Liver (tissue), 9 donors: ENCODE results near the gene ATAD1. TPM values are rescaled to one million over a fixed set of nuclear protein-coding genes. Genes with fewer than 3 reads are reported as not detected.
"Not testable (repeated sequence)": the region's sequence is repeated elsewhere in the genome, so short reads cannot be mapped to it uniquely, and the experiment has no call there.

Source experiments
- DNase-seq: peaks from one replicate; pipeline ENCODE4 v3.0.0-alpha.2; 2017; ENCODE audit warnings: low spot score
- H3K27ac ChIP-seq, 2 donors: one replicate each; pipeline ENCODE4 v1.7.0; 2013; ENCODE audit warnings: inconsistent platforms in 2 of 2, low read length in 2 of 2, control low read depth in 1 of 2, low read depth in 1 of 2, mild to moderate bottlenecking in 1 of 2
- H3K27me3 ChIP-seq, 4 donors: one replicate each; pipeline versions ENCODE4 v1.6.1 to v1.7.0; 2013; ENCODE audit warnings: low read length in 3 of 4, inconsistent platforms in 1 of 4, mild to moderate bottlenecking in 1 of 4, moderate library complexity in 1 of 4; ENCODE audit not compliant: control insufficient read depth in 4 of 4, insufficient read depth in 4 of 4
- H3K36me3 ChIP-seq, 4 donors: one replicate each; pipeline versions ENCODE4 v1.6.1 to v1.7.0; 2013; ENCODE audit warnings: low read length in 3 of 4, mild to moderate bottlenecking in 3 of 4, low read depth in 1 of 4, moderate library complexity in 1 of 4; ENCODE audit not compliant: control insufficient read depth in 4 of 4, insufficient read depth in 3 of 4
- H3K4me1 ChIP-seq, 4 donors: one replicate each; pipeline versions ENCODE4 v1.6.1 to v1.7.0; 2013; ENCODE audit warnings: low read length in 3 of 4, mild to moderate bottlenecking in 3 of 4, moderate library complexity in 1 of 4; ENCODE audit not compliant: control insufficient read depth in 4 of 4, insufficient read depth in 4 of 4
- H3K4me3 ChIP-seq, 3 donors: one replicate each; pipeline versions ENCODE4 v1.6.1 to v1.7.0; 2013; ENCODE audit warnings: low read length in 3 of 3, control low read depth in 1 of 3, low read depth in 1 of 3, mild to moderate bottlenecking in 1 of 3
- H3K9ac ChIP-seq, 2 donors: one replicate each; pipeline ENCODE4 v1.7.0; 2013; ENCODE audit warnings: low read length in 2 of 2, mild to moderate bottlenecking in 2 of 2, moderate library complexity in 2 of 2, control low read depth in 1 of 2, low read depth in 1 of 2
- H3K9me3 ChIP-seq, 4 donors: one replicate each; pipeline versions ENCODE4 v1.6.1 to v1.7.0; 2013; ENCODE audit warnings: low read length in 3 of 4; ENCODE audit not compliant: control insufficient read depth in 4 of 4
- ATF3 ChIP-seq: IDR thresholded peaks from 2 replicates; pipeline ENCODE4 v1.6.1; 2016; ENCODE audit warnings: antibody characterized with exemption
- CTCF ChIP-seq: fragments of 150-350 bp; IDR thresholded peaks from 2 replicates; pipeline ENCODE4 v1.5.1; 2017; ENCODE audit warnings: improper control_type of control experiment, low read depth, low read length; ENCODE audit not compliant: missing input control
- EGR1 ChIP-seq, 2 donors: IDR thresholded peaks; 2 replicates each; pipeline ENCODE4 v1.6.1; 2016 to 2018; ENCODE audit warnings: antibody characterized with exemption in 2 of 2, low read depth in 2 of 2
- FOXA1 ChIP-seq: IDR thresholded peaks from 2 replicates; pipeline ENCODE4 v1.6.1; 2016; ENCODE audit warnings: antibody characterized with exemption
- FOXA2 ChIP-seq: IDR thresholded peaks from 2 replicates; pipeline ENCODE4 v1.6.1; 2016; ENCODE audit warnings: antibody characterized with exemption
- GABPA ChIP-seq, 2 donors: IDR thresholded peaks in 1 of 2; conservative IDR thresholded peaks in 1 of 2; 2 replicates each; pipeline ENCODE4 v1.6.1; 2016; ENCODE audit warnings: antibody characterized with exemption in 2 of 2, mild to moderate bottlenecking in 1 of 2, moderate library complexity in 1 of 2
- HNF4A ChIP-seq, 2 donors: conservative IDR thresholded peaks; 2 replicates each; pipeline ENCODE4 v1.6.1; 2016; ENCODE audit warnings: antibody characterized with exemption in 2 of 2, mild to moderate bottlenecking in 2 of 2
- HNF4G ChIP-seq: IDR thresholded peaks from 2 replicates; pipeline ENCODE4 v1.6.1; 2016; ENCODE audit warnings: antibody characterized with exemption
- JUND ChIP-seq, 2 donors: IDR thresholded peaks; 2 replicates each; pipeline ENCODE4 v1.6.1; 2016; ENCODE audit warnings: antibody characterized with exemption in 2 of 2
- NR2F2 ChIP-seq: IDR thresholded peaks from 2 replicates; pipeline ENCODE4 v1.6.1; 2016; ENCODE audit warnings: antibody characterized with exemption
- RAD21 ChIP-seq, 2 donors: IDR thresholded peaks; 2 replicates each; pipeline ENCODE4 v1.6.1; 2016; ENCODE audit warnings: antibody characterized with exemption in 2 of 2, mild to moderate bottlenecking in 2 of 2
- REST ChIP-seq: IDR thresholded peaks from 2 replicates; pipeline ENCODE4 v1.6.1; 2016; ENCODE audit warnings: antibody characterized with exemption, mild to moderate bottlenecking
- RXRA ChIP-seq, 2 donors: IDR thresholded peaks; 2 replicates each; pipeline ENCODE4 v1.6.1; 2017 to 2018; ENCODE audit warnings: antibody characterized with exemption in 2 of 2, mild to moderate bottlenecking in 1 of 2
- TAF1 ChIP-seq: conservative IDR thresholded peaks from 2 replicates; pipeline ENCODE4 v1.6.1; 2016; ENCODE audit warnings: antibody characterized with exemption, mild to moderate bottlenecking
- YY1 ChIP-seq: IDR thresholded peaks from 2 replicates; pipeline ENCODE4 v1.6.1; 2016; ENCODE audit warnings: antibody characterized with exemption, mild to moderate bottlenecking
- WGBS: extraction: QIAGEN DNeasy Blood & Tissue Kit; methylation state at CpG from one replicate; pipeline ENCODE4 v1.1.7; 2013; 5-methylcytosine and 5-hydroxymethylcytosine counted together
- polyA plus RNA-seq, 2 donors: library from polyadenylated mRNA; stranded (reverse) in 1 of 2; unstranded in 1 of 2; fragments of 200-250 nt in 1 of 2; fragments of >200 nt in 1 of 2; fragmentation: Nextera tagmentation in 1 of 2; extraction: Ambion mirVana in 1 of 2; gene quantifications; one replicate each; pipeline versions ENCODE4 v1.2.1 to v1.2.3, GENCODE V29; 2013 to 2015
- total RNA-seq, 2 donors: library from RNA; depleted of rRNA; stranded (reverse); fragments of >200 nt; gene quantifications; one replicate each; pipeline ENCODE4 v1.2.3, GENCODE V29; 2014
- donor health status: healthy.
- donor health status: healthy.
- donor health status: healthy.
- donor health status: healthy.
- donor health status: healthy.

Gene ATAD1
- total and polyA plus RNA-seq, 4 donors = 12.6 to 33.4 (median 13.1) TPM

- no peaks in the 10 kb centered on the region for H3K9me3 ChIP-seq
- no peaks in the 10 kb centered on the region for H3K4me1 ChIP-seq
- no peak overlapping the region for H3K4me3 ChIP-seq
- no peaks in the 10 kb centered on the region for H3K36me3 ChIP-seq
- no peak overlapping the region for H3K27ac ChIP-seq
- H3K27me3 ChIP-seq = no peaks in the 10 kb centered on the region
- DNase-seq = no peak
- TF ChIP-seq GABPA (IDR thresholded peaks at IDR 0.05 in 1 of 2, conservative IDR thresholded peaks at IDR 0.05 in 1 of 2) (no peak), TAF1 (no peak), HNF4A (conservative IDR thresholded peaks at IDR 0.05) (no peak), CTCF (no peak), FOXA2 (no peak), EGR1 (IDR thresholded peaks at IDR 0.05; ENCODE audit: low read depth in 2 of 2) (no peak), RXRA (IDR thresholded peaks at IDR 0.05) (no peak), REST (no peak), ATF3 (no peak), YY1 (no peak), FOXA1 (no peak), HNF4G (no peak), JUND (IDR thresholded peaks at IDR 0.05) (no peak), RAD21 (IDR thresholded peaks at IDR 0.05) (no peak), NR2F2 (no peak)
- no peak overlapping the region for H3K9ac ChIP-seq
These were observed 12.1 kb upstream of the ATAD1 start for GRCh38 chr10:87829986-87830729.

GRCh38 chr10:87829051-87829450 is 11.0 kb upstream of the ATAD1 start:
- not testable (repeated sequence) for H3K27me3 ChIP-seq, H3K9ac ChIP-seq, DNase-seq, H3K4me3 ChIP-seq, H3K27ac ChIP-seq, H3K36me3 ChIP-seq, H3K9me3 ChIP-seq, H3K4me1 ChIP-seq
- 97% methylated on average over 4 of the region's 4 CpGs for WGBS
